Measurements from ENCODE around the gene TNK1.

- TF ChIP-seq, protein P1, sequence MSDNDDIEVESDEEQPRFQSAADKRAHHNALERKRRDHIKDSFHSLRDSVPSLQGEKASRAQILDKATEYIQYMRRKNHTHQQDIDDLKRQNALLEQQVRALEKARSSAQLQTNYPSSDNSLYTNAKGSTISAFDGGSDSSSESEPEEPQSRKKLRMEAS (IDR thresholded peaks at IDR 0.05; ENCODE audit: low read depth, low read length), result no peak
- TF ChIP-seq CTCF (IDR thresholded peaks at IDR 0.05; ENCODE audit: low read depth, low read length) (no peak), MYC (IDR thresholded peaks at IDR 0.05; ENCODE audit: low read depth, low read length) (no peak), POLR2A (IDR thresholded peaks at IDR 0.05; ENCODE audit: extremely low read depth, insufficient read length) (no peak)
Observed at GRCh38 chr17:7348478-7349242, 32.2 kb upstream of the TNK1 start.

Measured in NB4 (cell line).